ENCODE measurements around the gene YTHDF2.

DNA sequence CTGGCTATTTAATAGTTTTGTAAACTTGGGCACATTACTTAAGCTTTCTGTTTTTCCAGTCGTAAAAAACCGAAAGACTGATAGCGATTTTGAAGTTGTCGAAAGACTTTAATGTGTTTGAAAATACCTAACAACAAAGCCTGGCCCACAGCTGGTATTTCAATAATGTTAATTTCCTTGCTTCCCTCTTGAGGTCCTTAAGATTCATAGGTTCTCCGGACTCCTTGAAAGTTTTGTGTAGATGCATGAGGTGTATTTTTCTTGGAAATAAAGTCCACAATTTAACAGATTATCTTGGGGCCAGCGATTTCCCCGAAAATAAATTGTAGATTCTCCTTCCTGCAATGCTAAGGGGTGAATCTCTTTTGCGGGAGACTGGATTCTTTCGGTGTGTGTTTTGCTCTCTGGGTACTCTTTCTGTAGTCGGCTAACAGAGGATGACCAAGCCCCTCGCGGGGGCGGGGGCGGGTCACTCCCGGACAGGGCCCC lies 735 bp upstream of the YTHDF2 start:
- TF ChIP-seq, protein P1, sequence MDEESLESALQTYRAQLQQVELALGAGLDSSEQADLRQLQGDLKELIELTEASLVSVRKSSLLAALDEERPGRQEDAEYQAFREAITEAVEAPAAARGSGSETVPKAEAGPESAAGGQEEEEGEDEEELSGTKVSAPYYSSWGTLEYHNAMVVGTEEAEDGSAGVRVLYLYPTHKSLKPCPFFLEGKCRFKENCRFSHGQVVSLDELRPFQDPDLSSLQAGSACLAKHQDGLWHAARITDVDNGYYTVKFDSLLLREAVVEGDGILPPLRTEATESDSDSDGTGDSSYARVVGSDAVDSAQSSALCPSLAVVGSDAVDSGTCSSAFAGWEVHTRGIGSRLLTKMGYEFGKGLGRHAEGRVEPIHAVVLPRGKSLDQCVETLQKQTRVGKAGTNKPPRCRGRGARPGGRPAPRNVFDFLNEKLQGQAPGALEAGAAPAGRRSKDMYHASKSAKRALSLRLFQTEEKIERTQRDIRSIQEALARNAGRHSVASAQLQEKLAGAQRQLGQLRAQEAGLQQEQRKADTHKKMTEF (CRISPR knock-in tag; IDR thresholded peaks at IDR 0.05) = no peak
- TF ChIP-seq HNRNPH1 (optimal IDR thresholded peaks at IDR 0.05; ENCODE audit: low read depth, low read length) (no peak), ZNF556 (CRISPR knock-in tag; IDR thresholded peaks at IDR 0.05; ENCODE audit: borderline replicate concordance) (no peak), SRSF4 (IDR thresholded peaks at IDR 0.05; ENCODE audit: low read depth, low read length, poor library complexity, severe bottlenecking) (no peak), POLR2A (IDR thresholded peaks at IDR 0.05; ENCODE audit: insufficient read depth in 1 of 2, low read depth in 2 of 2, low read length in 2 of 2) (0 out of 4 replicates have a peak, but pooled peaks of 1 of the 2 experiments have one; percentile 18), TFDP2 (CRISPR knock-in tag; IDR thresholded peaks at IDR 0.05) (no peak), FOXK1 (CRISPR knock-in tag; IDR thresholded peaks at IDR 0.05; ENCODE audit: borderline replicate concordance, low read depth) (no peak), MEIS1 (CRISPR knock-in tag; IDR thresholded peaks at IDR 0.05; ENCODE audit: borderline replicate concordance) (no peak), ATF7-NPFF (CRISPR knock-in tag; IDR thresholded peaks at IDR 0.05; ENCODE audit: low read depth) (no peak), MXD3 (CRISPR knock-in tag; IDR thresholded peaks at IDR 0.05) (no peak)
- TF ChIP-seq, protein P2, sequence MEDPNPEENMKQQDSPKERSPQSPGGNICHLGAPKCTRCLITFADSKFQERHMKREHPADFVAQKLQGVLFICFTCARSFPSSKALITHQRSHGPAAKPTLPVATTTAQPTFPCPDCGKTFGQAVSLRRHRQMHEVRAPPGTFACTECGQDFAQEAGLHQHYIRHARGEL (CRISPR knock-in tag; IDR thresholded peaks at IDR 0.05) = no peak
- TF ChIP-seq, protein P3, sequence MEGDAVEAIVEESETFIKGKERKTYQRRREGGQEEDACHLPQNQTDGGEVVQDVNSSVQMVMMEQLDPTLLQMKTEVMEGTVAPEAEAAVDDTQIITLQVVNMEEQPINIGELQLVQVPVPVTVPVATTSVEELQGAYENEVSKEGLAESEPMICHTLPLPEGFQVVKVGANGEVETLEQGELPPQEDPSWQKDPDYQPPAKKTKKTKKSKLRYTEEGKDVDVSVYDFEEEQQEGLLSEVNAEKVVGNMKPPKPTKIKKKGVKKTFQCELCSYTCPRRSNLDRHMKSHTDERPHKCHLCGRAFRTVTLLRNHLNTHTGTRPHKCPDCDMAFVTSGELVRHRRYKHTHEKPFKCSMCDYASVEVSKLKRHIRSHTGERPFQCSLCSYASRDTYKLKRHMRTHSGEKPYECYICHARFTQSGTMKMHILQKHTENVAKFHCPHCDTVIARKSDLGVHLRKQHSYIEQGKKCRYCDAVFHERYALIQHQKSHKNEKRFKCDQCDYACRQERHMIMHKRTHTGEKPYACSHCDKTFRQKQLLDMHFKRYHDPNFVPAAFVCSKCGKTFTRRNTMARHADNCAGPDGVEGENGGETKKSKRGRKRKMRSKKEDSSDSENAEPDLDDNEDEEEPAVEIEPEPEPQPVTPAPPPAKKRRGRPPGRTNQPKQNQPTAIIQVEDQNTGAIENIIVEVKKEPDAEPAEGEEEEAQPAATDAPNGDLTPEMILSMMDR (CRISPR knock-in tag; IDR thresholded peaks at IDR 0.05) = no peak
- TF ChIP-seq, protein P4, sequence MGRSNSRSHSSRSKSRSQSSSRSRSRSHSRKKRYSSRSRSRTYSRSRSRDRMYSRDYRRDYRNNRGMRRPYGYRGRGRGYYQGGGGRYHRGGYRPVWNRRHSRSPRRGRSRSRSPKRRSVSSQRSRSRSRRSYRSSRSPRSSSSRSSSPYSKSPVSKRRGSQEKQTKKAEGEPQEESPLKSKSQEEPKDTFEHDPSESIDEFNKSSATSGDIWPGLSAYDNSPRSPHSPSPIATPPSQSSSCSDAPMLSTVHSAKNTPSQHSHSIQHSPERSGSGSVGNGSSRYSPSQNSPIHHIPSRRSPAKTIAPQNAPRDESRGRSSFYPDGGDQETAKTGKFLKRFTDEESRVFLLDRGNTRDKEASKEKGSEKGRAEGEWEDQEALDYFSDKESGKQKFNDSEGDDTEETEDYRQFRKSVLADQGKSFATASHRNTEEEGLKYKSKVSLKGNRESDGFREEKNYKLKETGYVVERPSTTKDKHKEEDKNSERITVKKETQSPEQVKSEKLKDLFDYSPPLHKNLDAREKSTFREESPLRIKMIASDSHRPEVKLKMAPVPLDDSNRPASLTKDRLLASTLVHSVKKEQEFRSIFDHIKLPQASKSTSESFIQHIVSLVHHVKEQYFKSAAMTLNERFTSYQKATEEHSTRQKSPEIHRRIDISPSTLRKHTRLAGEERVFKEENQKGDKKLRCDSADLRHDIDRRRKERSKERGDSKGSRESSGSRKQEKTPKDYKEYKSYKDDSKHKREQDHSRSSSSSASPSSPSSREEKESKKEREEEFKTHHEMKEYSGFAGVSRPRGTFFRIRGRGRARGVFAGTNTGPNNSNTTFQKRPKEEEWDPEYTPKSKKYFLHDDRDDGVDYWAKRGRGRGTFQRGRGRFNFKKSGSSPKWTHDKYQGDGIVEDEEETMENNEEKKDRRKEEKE (IDR thresholded peaks at IDR 0.05) = no peak

Measured in HepG2 (cell line).